ENCODE measurements around the gene ZNF235. TPM values are rescaled to one million over a fixed set of nuclear protein-coding genes. Genes with fewer than 3 reads are reported as not detected.
"Not testable (repeated sequence)": the region's sequence is repeated elsewhere in the genome, so short reads cannot be mapped to it uniquely, and the experiment has no call there.

The ZNF235 gene
- 2.8 and 11.1 TPM in 2 replicates for total RNA-seq (2014; rRNA removed; shearing (Covaris generic); ENCODE audit: low replicate concordance)

- no peaks in the 10 kb centered on the region for H4K20me1 ChIP-seq (ENCODE audit: insufficient read depth, low read depth, low read length)
- no peaks in the 10 kb centered on the region for H3K9me2 ChIP-seq (replicated peaks; ENCODE audit: insufficient read depth, low read length)
- H2AFZ ChIP-seq (ENCODE audit: low read length), result peak within 1 kb of the TSS; percentile 90; the same call in 1 of the 2 replicates
- H3K4me2 ChIP-seq (ENCODE audit: low read depth, low read length, poor library complexity, severe bottlenecking), result peak within 1 kb of the TSS; percentile 88
- H3K79me2 ChIP-seq (ENCODE audit: low read length), result peaks cover 15% of the 10 kb centered on the region
- H3K4me3 ChIP-seq (ENCODE audit: low read length), result peak within 1 kb of the TSS; percentile 81
- peak; percentile 94 for DNase-seq
- no peak within 1 kb of the TSS for H3K27ac ChIP-seq (ENCODE audit: low read length)
- peaks cover 11% of the 10 kb centered on the region for H3K4me1 ChIP-seq (ENCODE audit: low read length)
- H3K9me3 ChIP-seq (ENCODE audit: low read length), result no peaks in the 10 kb centered on the region
- H3K36me3 ChIP-seq (ENCODE audit: insufficient read depth, low read length), result peaks cover 19% of the 10 kb centered on the region; the same call in 1 of the 2 replicates
- H3K27me3 ChIP-seq (ENCODE audit: low read length), result no peaks in the 10 kb centered on the region
- peak within 1 kb of the TSS; percentile 74 for H3K9ac ChIP-seq (ENCODE audit: low read length)
Measured at GRCh38 chr19:44304659-44305193, at the start of gene ZNF235. Gene ZNF235, minus strand, starts transcription at chr19:44305025. Its CDS starts 1,621 bp downstream, at chr19:44303404.

- H2AFZ ChIP-seq (ENCODE audit: low read length), result no peak overlapping the region
- H3K9me2 ChIP-seq (replicated peaks; ENCODE audit: insufficient read depth, low read length), result no peaks in the 10 kb centered on the region
- H3K9ac ChIP-seq (ENCODE audit: low read length), result no peak overlapping the region
- no peaks in the 10 kb centered on the region; the same call in 1 of the 2 replicates for H3K27me3 ChIP-seq (ENCODE audit: low read length)
- H3K4me3 ChIP-seq (ENCODE audit: low read length), result no peak overlapping the region
- DNase-seq, result no peak
- no peaks in the 10 kb centered on the region; the same call in 1 of the 2 replicates for H3K9me3 ChIP-seq (ENCODE audit: low read length)
- no peak overlapping the region for H3K4me2 ChIP-seq (ENCODE audit: low read depth, low read length, poor library complexity, severe bottlenecking)
- no peaks in the 10 kb centered on the region for H3K36me3 ChIP-seq (ENCODE audit: insufficient read depth, low read length)
- H3K27ac ChIP-seq (ENCODE audit: low read length), result no peak overlapping the region
- H3K4me1 ChIP-seq (ENCODE audit: low read length), result no peaks in the 10 kb centered on the region
- H3K79me2 ChIP-seq (ENCODE audit: low read length), result no peaks in the 10 kb centered on the region
- no peaks in the 10 kb centered on the region for H4K20me1 ChIP-seq (ENCODE audit: insufficient read depth, low read depth, low read length)
Measured at GRCh38 chr19:44346556-44346955, 41.7 kb upstream of the ZNF235 start.

GRCh38 chr19:44345959-44346358 is 41.1 kb upstream of the ZNF235 start:
- Histone ChIP-seq H3K27ac (ENCODE audit: low read length) (no peak overlapping the region), H2AFZ (ENCODE audit: low read length) (no peak overlapping the region), H3K4me2 (ENCODE audit: low read depth, low read length, poor library complexity, severe bottlenecking) (no peak overlapping the region), H3K9ac (ENCODE audit: low read length) (no peak overlapping the region), H3K9me2 (replicated peaks; ENCODE audit: insufficient read depth, low read length) (no peaks in the 10 kb centered on the region), H3K4me3 (ENCODE audit: low read length) (no peak overlapping the region), H3K79me2 (ENCODE audit: low read length) (no peaks in the 10 kb centered on the region), H4K20me1 (ENCODE audit: insufficient read depth, low read depth, low read length) (no peaks in the 10 kb centered on the region), H3K27me3 (ENCODE audit: low read length) (no peaks in the 10 kb centered on the region; the same call in 1 of the 2 replicates), H3K36me3 (ENCODE audit: insufficient read depth, low read length) (no peaks in the 10 kb centered on the region), H3K9me3 (ENCODE audit: low read length) (no peaks in the 10 kb centered on the region; the same call in 1 of the 2 replicates), H3K4me1 (ENCODE audit: low read length) (no peaks in the 10 kb centered on the region)
- no peak for DNase-seq

- H3K9me2 ChIP-seq (replicated peaks; ENCODE audit: insufficient read depth, low read length), result no peaks in the 10 kb centered on the region
- H3K27me3 ChIP-seq (ENCODE audit: low read length), result no peaks in the 10 kb centered on the region; the same call in 1 of the 2 replicates
- no peaks in the 10 kb centered on the region for H3K4me1 ChIP-seq (ENCODE audit: low read length)
- H3K36me3 ChIP-seq (ENCODE audit: insufficient read depth, low read length), result no peaks in the 10 kb centered on the region
- H3K79me2 ChIP-seq (ENCODE audit: low read length), result no peaks in the 10 kb centered on the region
- no peak overlapping the region for H3K4me3 ChIP-seq (ENCODE audit: low read length)
- no peak overlapping the region for H2AFZ ChIP-seq (ENCODE audit: low read length)
- no peak overlapping the region for H3K27ac ChIP-seq (ENCODE audit: low read length)
- no peak overlapping the region for H3K9ac ChIP-seq (ENCODE audit: low read length)
- no peaks in the 10 kb centered on the region for H4K20me1 ChIP-seq (ENCODE audit: insufficient read depth, low read depth, low read length)
- H3K9me3 ChIP-seq (ENCODE audit: low read length), result no peaks in the 10 kb centered on the region; the same call in 1 of the 2 replicates
- peak; percentile 44 for DNase-seq
- H3K4me2 ChIP-seq (ENCODE audit: low read depth, low read length, poor library complexity, severe bottlenecking), result no peak overlapping the region
Measured at GRCh38 chr19:44344255-44344654, 39.4 kb upstream of the ZNF235 start.

GRCh38 chr19:44341794-44342193 is 37.0 kb upstream of the ZNF235 start:
- Histone ChIP-seq H3K9me2 (replicated peaks; ENCODE audit: insufficient read depth, low read length) (no peaks in the 10 kb centered on the region), H3K27ac (ENCODE audit: low read length) (no peak overlapping the region), H3K4me2 (ENCODE audit: low read depth, low read length, poor library complexity, severe bottlenecking) (no peak overlapping the region), H4K20me1 (ENCODE audit: insufficient read depth, low read depth, low read length) (no peaks in the 10 kb centered on the region), H3K79me2 (ENCODE audit: low read length) (no peaks in the 10 kb centered on the region), H3K36me3 (ENCODE audit: insufficient read depth, low read length) (no peaks in the 10 kb centered on the region), H3K27me3 (ENCODE audit: low read length) (no peaks in the 10 kb centered on the region), H3K4me3 (ENCODE audit: low read length) (no peak overlapping the region), H3K9me3 (ENCODE audit: low read length) (no peaks in the 10 kb centered on the region), H3K4me1 (ENCODE audit: low read length) (no peaks in the 10 kb centered on the region), H2AFZ (ENCODE audit: low read length) (no peak overlapping the region), H3K9ac (ENCODE audit: low read length) (no peak overlapping the region)
- DNase-seq, result no peak

GRCh38 chr19:44334639-44335038 is 29.8 kb upstream of the ZNF235 start:
- H4K20me1 ChIP-seq (ENCODE audit: insufficient read depth, low read depth, low read length); H3K4me3 ChIP-seq (ENCODE audit: low read length); H3K27me3 ChIP-seq (ENCODE audit: low read length); H3K9ac ChIP-seq (ENCODE audit: low read length); H3K4me2 ChIP-seq (ENCODE audit: low read depth, low read length, poor library complexity, severe bottlenecking); H2AFZ ChIP-seq (ENCODE audit: low read length); DNase-seq; H3K36me3 ChIP-seq (ENCODE audit: insufficient read depth, low read length); H3K79me2 ChIP-seq (ENCODE audit: low read length); H3K27ac ChIP-seq (ENCODE audit: low read length); H3K4me1 ChIP-seq (ENCODE audit: low read length); H3K9me2 ChIP-seq (replicated peaks; ENCODE audit: insufficient read depth, low read length): not testable (repeated sequence)
- H3K9me3 ChIP-seq (ENCODE audit: low read length), result peaks cover 26% of the 10 kb centered on the region

- H3K4me2 ChIP-seq (ENCODE audit: low read depth, low read length, poor library complexity, severe bottlenecking), result no peak overlapping the region
- no peak overlapping the region for H3K4me3 ChIP-seq (ENCODE audit: low read length)
- H3K79me2 ChIP-seq (ENCODE audit: low read length), result no peaks in the 10 kb centered on the region
- no peaks in the 10 kb centered on the region for H3K27me3 ChIP-seq (ENCODE audit: low read length)
- DNase-seq, result no peak
- H3K4me1 ChIP-seq (ENCODE audit: low read length), result no peaks in the 10 kb centered on the region
- H3K27ac ChIP-seq (ENCODE audit: low read length), result no peak overlapping the region
- H3K36me3 ChIP-seq (ENCODE audit: insufficient read depth, low read length), result no peaks in the 10 kb centered on the region
- no peaks in the 10 kb centered on the region for H4K20me1 ChIP-seq (ENCODE audit: insufficient read depth, low read depth, low read length)
- peaks cover 26% of the 10 kb centered on the region for H3K9me3 ChIP-seq (ENCODE audit: low read length)
- H2AFZ ChIP-seq (ENCODE audit: low read length), result no peak overlapping the region
- no peak overlapping the region for H3K9ac ChIP-seq (ENCODE audit: low read length)
- no peaks in the 10 kb centered on the region for H3K9me2 ChIP-seq (replicated peaks; ENCODE audit: insufficient read depth, low read length)
Measured at GRCh38 chr19:44332145-44332544, 27.3 kb upstream of the ZNF235 start.

- no peak for DNase-seq
- Histone ChIP-seq H3K4me1 (ENCODE audit: low read length) (no peaks in the 10 kb centered on the region), H3K4me3 (ENCODE audit: low read length) (no peak overlapping the region), H3K4me2 (ENCODE audit: low read depth, low read length, poor library complexity, severe bottlenecking) (no peak overlapping the region), H2AFZ (ENCODE audit: low read length) (no peak overlapping the region), H4K20me1 (ENCODE audit: insufficient read depth, low read depth, low read length) (no peaks in the 10 kb centered on the region), H3K27me3 (ENCODE audit: low read length) (no peaks in the 10 kb centered on the region), H3K36me3 (ENCODE audit: insufficient read depth, low read length) (no peaks in the 10 kb centered on the region), H3K9me3 (ENCODE audit: low read length) (no peaks in the 10 kb centered on the region), H3K79me2 (ENCODE audit: low read length) (no peaks in the 10 kb centered on the region), H3K27ac (ENCODE audit: low read length) (no peak overlapping the region), H3K9ac (ENCODE audit: low read length) (no peak overlapping the region), H3K9me2 (replicated peaks; ENCODE audit: insufficient read depth, low read length) (no peaks in the 10 kb centered on the region)
Measured at GRCh38 chr19:44315883-44316282, 11.1 kb upstream of the ZNF235 start.

Measured in Karpas-422 (cell line).